GM15510 (cell line): ENCODE data around the gene ZCCHC2.

Source experiments
- POLR2A ChIP-seq: IDR thresholded peaks from 3 replicates; pipeline ENCODE4 v1.6.1; 2011; ENCODE audit warnings: borderline replicate concordance; ENCODE audit not compliant: insufficient read length; ENCODE audit errors: extremely low read depth

Gene ZCCHC2

GRCh38 chr18:62616331-62616805, 93.5 kb downstream of the ZCCHC2 start:
- TF ChIP-seq POLR2A, result no peak

- no peak for TF ChIP-seq POLR2A
These were observed 95.2 kb downstream of the ZCCHC2 start for GRCh38 chr18:62617793-62618591.

GRCh38 chr18:62618735-62619134, 95.9 kb downstream of the ZCCHC2 start:
- no peak for TF ChIP-seq POLR2A

GRCh38 chr18:62621546-62621945, 98.7 kb downstream of the ZCCHC2 start:
- no peak for TF ChIP-seq POLR2A

- no peak for TF ChIP-seq POLR2A
These were observed 102.2 kb downstream of the ZCCHC2 start for GRCh38 chr18:62625019-62625418.
